PC-3 (cell line): ENCODE data around the gene SIX2.

ENCODE experiments used
- EZH2 ChIP-seq: fragments of 300-600 bp; sonication (generic); IDR thresholded peaks from one replicate; pipeline ENCODE4 v1.6.1; 2017; ENCODE audit warnings: antibody characterized with exemption, mild to moderate bottlenecking, low read length; ENCODE audit not compliant: unreplicated experiment
- EZH2phosphoT487 ChIP-seq: fragments of 300-600 bp; sonication (generic); IDR thresholded peaks from 2 replicates; pipeline ENCODE4 v1.6.1; 2018; ENCODE audit warnings: mild to moderate bottlenecking, antibody characterized with exemption, low read length, borderline replicate concordance
- TF ChIP-seq, protein P1 (sequence below): fragments of 300-600 bp; sonication (generic); conservative IDR thresholded peaks from 2 replicates; pipeline ENCODE4 v1.5.1; 2017; ENCODE audit warnings: antibody characterized with exemption, low read depth, mild to moderate bottlenecking, low read length

- TF ChIP-seq, protein P1, sequence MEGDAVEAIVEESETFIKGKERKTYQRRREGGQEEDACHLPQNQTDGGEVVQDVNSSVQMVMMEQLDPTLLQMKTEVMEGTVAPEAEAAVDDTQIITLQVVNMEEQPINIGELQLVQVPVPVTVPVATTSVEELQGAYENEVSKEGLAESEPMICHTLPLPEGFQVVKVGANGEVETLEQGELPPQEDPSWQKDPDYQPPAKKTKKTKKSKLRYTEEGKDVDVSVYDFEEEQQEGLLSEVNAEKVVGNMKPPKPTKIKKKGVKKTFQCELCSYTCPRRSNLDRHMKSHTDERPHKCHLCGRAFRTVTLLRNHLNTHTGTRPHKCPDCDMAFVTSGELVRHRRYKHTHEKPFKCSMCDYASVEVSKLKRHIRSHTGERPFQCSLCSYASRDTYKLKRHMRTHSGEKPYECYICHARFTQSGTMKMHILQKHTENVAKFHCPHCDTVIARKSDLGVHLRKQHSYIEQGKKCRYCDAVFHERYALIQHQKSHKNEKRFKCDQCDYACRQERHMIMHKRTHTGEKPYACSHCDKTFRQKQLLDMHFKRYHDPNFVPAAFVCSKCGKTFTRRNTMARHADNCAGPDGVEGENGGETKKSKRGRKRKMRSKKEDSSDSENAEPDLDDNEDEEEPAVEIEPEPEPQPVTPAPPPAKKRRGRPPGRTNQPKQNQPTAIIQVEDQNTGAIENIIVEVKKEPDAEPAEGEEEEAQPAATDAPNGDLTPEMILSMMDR: no peak
- TF ChIP-seq EZH2phosphoT487: no peak
- no peak for TF ChIP-seq EZH2
Observed at GRCh38 chr2:45009303-45009927, at the start of gene SIX2.
